SJCRH30 (cell line): ENCODE data around the gene UQCR11. TPM values are rescaled to one million over a fixed set of nuclear protein-coding genes. Genes with fewer than 3 reads are reported as not detected.

Experiments used
- DNase-seq, 2 experiments: peaks; one replicate each; pipeline ENCODE4 v3.0.0-alpha.2; 2015 to 2020
- H3K27ac ChIP-seq: fragments of 250-450 bp; sonication (Bioruptor Pico); 2 replicates; pipeline ENCODE4 v1.5.1; 2020; ENCODE audit warnings: mild to moderate bottlenecking, moderate library complexity
- H3K27me3 ChIP-seq: fragments of 250-450 bp; sonication (Bioruptor Pico); 2 replicates; pipeline ENCODE4 v1.5.1; 2020; ENCODE audit warnings: mild to moderate bottlenecking, moderate library complexity
- H3K36me3 ChIP-seq: fragments of 250-450 bp; sonication (Bioruptor Pico); 2 replicates; pipeline ENCODE4 v1.5.1; 2020; ENCODE audit warnings: mild to moderate bottlenecking, moderate library complexity
- H3K4me1 ChIP-seq: fragments of 250-450 bp; sonication (Bioruptor Pico); 2 replicates; pipeline ENCODE4 v1.5.1; 2020; ENCODE audit warnings: mild to moderate bottlenecking, moderate library complexity
- H3K4me3 ChIP-seq: fragments of 250-450 bp; sonication (Bioruptor Pico); 2 replicates; pipeline ENCODE4 v1.5.1; 2020; ENCODE audit warnings: mild to moderate bottlenecking, moderate library complexity
- H3K9me3 ChIP-seq: fragments of 250-450 bp; sonication (Bioruptor Pico); replicated peaks from 2 replicates; pipeline ENCODE4 v1.5.1; 2020; ENCODE audit warnings: mild to moderate bottlenecking, moderate library complexity
- total RNA-seq: library from RNA; depleted of rRNA; stranded (reverse); fragments of >200 nt; shearing (Covaris generic); gene quantifications from 2 replicates; pipeline ENCODE4 v1.2.3, GENCODE V29; 2014

Gene UQCR11
- total RNA-seq, 1 experiment from 2014 or later: 95.0 TPM

DNA sequence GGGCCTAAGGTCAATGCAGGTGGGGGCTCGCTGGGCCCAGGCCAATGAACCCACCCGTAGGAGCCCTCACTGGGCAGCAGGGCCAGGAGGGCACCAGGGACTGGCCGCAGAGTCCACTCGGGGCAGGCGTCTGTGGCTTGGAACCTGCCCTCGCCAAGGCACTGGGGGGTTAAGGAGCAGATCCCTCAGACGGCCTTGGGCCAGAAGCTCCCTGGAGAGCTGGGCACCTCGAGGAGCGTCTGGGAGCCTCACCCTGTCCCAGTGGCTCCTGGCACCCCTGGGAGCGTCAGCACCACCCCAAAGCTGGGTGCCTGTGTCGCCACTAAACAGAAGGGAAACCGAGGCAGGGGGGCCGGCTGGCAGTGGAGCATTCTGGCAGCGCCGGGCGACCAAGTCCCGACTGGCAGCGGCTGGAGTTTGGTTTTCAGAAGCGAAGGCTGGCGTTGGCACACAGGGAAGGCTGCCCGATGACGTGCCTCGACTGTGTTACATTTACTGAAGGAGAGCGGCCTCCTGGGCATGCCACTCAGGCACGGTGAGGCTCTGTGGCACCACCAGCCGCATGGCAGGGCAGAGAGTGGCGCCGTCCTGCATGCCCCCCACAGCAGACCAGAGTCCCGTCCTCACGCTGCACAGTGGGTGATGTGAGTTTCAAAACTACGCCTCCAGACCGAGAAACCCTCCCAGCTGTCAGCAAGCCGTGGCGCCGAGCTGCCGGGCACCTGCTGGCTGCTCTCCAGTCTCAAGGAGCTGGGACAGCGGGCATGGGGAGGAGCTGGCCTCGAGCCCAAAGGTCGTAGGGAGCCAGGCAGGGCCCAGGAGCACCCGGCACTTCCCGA is 28.0 kb downstream of the UQCR11 start:
- Histone ChIP-seq H3K27me3 (no peaks in the 10 kb centered on the region), H3K27ac (no peak overlapping the region), H3K9me3 (no peaks in the 10 kb centered on the region), H3K4me1 (no peaks in the 10 kb centered on the region), H3K36me3 (peaks cover 35% of the 10 kb centered on the region), H3K4me3 (no peak overlapping the region)
- no peak for DNase-seq

DNA sequence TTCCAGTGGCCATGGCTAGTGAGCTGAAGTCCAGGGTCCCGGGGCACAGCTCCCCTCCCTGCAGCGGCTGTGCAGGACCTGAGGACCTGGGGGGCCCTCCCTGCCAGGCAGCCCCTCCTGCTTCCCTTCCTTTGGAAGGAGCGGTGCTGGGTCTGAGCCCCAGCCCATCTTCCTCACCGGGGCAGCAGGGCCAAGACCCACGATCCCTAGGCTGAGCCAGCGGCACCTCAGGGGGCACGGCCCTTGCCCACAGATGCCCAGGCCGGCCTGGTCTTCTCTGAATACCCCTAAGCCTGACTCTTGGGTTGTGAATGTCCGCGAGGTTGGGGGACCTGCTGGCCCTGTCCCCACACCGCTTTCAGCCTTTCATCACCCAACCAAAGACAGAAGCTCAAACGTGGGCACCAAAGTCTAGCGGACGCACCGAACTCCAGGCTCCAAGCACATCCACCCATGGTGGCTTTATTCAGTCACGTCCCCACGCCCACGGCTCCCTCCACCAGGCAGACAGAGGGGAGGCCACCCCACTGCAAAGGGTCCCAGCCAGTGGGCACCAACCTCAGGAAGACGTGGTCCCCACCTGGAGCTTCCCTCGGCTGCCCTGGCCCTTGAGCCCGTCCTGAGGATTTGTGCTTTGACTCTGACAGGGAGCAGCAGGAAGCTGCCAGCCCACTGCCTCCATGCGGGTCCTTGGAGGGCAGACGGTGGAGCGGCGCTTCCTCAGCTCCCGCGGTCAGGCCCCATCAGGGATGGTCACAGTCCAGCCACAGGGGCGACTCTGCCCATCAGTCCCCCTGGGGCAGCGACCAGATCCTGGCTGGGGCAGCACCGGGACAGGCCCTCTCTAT is 28.8 kb downstream of the UQCR11 start:
- Histone ChIP-seq H3K4me3 (no peak overlapping the region), H3K27ac (no peak overlapping the region), H3K4me1 (no peaks in the 10 kb centered on the region), H3K27me3 (no peaks in the 10 kb centered on the region), H3K36me3 (peaks cover 31% of the 10 kb centered on the region), H3K9me3 (no peaks in the 10 kb centered on the region)
- DNase-seq: no peak

DNA sequence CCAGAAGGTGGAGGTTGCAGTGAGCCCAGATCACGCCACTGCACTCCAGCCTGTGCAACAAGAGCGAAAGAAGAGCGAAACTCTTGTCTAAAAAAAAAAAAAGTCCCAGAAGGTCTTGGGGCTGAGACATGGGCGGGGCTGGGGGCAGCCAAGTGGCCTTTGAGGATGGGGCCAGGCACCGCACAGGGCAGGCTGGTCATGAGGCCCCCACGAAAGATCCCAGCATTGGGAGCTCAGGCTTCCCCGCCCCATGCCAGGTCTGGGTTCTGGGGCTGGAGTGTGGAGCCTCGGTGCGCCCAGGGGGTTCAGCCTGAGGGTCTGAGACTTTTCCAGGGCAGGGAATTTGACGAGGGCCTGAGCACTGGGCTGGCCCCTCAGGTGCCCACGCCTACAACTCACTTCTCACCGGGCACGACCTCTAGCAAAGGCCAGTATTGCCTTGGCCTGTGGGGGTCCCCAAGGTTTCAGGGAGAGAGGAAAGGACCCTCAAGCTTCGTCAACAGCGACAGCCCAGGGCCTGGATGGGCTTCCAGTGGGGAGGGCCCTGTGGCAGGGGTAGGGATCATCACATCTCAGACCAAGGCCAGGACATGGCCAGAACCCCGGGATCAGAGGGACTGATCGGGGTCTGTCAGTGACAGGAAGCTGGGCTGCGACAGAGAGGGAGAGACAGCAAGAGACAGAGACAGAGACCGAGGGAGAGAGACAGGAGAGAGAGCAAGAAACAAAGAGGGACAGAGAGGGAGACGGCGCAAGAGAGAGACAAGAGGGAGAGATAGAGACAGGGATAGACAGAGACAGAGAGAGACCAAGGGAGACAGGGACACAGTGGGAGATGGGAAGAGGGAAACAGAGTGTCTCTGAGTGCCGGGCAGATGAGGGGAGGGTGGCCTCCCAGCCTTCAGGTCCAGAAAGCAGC is 29.7 kb downstream of the UQCR11 start:
- H3K4me1 ChIP-seq: no peaks in the 10 kb centered on the region
- DNase-seq: no peak
- no peaks in the 10 kb centered on the region for H3K27me3 ChIP-seq
- H3K36me3 ChIP-seq: peaks cover 22% of the 10 kb centered on the region
- H3K4me3 ChIP-seq: no peak overlapping the region
- H3K9me3 ChIP-seq: no peaks in the 10 kb centered on the region
- no peak overlapping the region for H3K27ac ChIP-seq

GRCh38 chr19:1574354-1575136 is 30.7 kb downstream of the UQCR11 start:
- H3K36me3 ChIP-seq: peaks cover 12% of the 10 kb centered on the region
- no peaks in the 10 kb centered on the region for H3K4me1 ChIP-seq
- H3K9me3 ChIP-seq: no peaks in the 10 kb centered on the region
- no peaks in the 10 kb centered on the region for H3K27me3 ChIP-seq
- H3K4me3 ChIP-seq: no peak overlapping the region
- H3K27ac ChIP-seq: no peak overlapping the region
- DNase-seq: no peak

DNA sequence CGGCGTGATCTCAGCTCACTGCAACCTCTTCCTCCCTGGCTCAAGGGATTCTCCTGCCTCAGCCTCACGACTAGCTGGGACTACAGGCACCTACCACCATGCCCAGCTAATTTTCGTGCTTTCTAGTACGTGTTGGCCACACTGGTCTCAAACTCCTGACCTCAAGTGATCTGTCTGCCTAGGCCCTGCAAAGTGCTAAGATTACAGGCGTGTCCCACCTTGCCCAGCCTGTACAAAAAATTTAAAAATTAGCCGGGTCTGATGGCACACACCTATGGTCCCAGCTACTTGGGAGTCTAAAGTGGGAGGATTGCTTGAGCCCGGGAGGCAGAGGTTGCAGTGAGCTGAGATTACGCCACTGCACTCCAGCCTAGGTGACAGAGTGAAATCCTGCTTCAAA is 32.5 kb downstream of the UQCR11 start:
- Histone ChIP-seq H3K4me3 (no peak overlapping the region), H3K4me1 (peaks cover 3% of the 10 kb centered on the region), H3K27me3 (no peaks in the 10 kb centered on the region), H3K9me3 (no peaks in the 10 kb centered on the region), H3K36me3 (peaks cover 12% of the 10 kb centered on the region; the same call in 1 of the 2 replicates), H3K27ac (no peak overlapping the region)
- no peak for DNase-seq

DNA sequence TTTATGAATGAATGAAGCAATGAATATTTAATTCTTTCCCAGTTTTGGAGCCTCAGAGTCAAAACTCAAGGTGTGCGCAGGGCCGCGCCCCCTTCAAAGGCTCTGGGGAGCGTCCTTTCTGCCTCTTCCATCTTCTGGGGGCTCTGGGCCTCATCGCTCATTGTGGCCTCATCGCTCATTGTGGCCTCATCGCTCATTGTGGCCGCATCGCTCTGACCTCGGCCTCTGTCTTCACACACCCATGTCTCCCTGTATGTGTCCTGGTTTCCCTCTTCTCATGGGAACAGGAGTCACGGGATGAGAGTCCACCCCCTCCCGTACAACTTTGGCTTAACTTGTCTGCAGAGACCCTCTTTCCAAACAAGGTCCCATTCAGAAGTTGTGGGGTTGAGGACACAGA is 33.9 kb downstream of the UQCR11 start:
- Histone ChIP-seq H3K27ac (no peak overlapping the region), H3K9me3 (no peaks in the 10 kb centered on the region), H3K4me3 (no peak overlapping the region), H3K4me1 (peaks cover 3% of the 10 kb centered on the region), H3K27me3 (no peaks in the 10 kb centered on the region), H3K36me3 (no peaks in the 10 kb centered on the region)
- DNase-seq: no peak

- Histone ChIP-seq H3K27ac (no peak overlapping the region), H3K36me3 (no peaks in the 10 kb centered on the region), H3K4me1 (peaks cover 3% of the 10 kb centered on the region), H3K4me3 (no peak overlapping the region), H3K27me3 (no peaks in the 10 kb centered on the region), H3K9me3 (no peaks in the 10 kb centered on the region)
- no peak for DNase-seq
These were observed 34.4 kb downstream of the UQCR11 start for GRCh38 chr19:1570836-1571235.

GRCh38 chr19:1569997-1570396 is 35.3 kb downstream of the UQCR11 start:
- peaks cover 3% of the 10 kb centered on the region for H3K4me1 ChIP-seq
- H3K27me3 ChIP-seq: no peaks in the 10 kb centered on the region
- H3K4me3 ChIP-seq: no peak overlapping the region
- no peak for DNase-seq
- H3K27ac ChIP-seq: no peak overlapping the region
- H3K9me3 ChIP-seq: no peaks in the 10 kb centered on the region
- H3K36me3 ChIP-seq: 0 out of 2 replicates have a peak, but pooled peaks cover 3% of the 10 kb centered on the region

DNA sequence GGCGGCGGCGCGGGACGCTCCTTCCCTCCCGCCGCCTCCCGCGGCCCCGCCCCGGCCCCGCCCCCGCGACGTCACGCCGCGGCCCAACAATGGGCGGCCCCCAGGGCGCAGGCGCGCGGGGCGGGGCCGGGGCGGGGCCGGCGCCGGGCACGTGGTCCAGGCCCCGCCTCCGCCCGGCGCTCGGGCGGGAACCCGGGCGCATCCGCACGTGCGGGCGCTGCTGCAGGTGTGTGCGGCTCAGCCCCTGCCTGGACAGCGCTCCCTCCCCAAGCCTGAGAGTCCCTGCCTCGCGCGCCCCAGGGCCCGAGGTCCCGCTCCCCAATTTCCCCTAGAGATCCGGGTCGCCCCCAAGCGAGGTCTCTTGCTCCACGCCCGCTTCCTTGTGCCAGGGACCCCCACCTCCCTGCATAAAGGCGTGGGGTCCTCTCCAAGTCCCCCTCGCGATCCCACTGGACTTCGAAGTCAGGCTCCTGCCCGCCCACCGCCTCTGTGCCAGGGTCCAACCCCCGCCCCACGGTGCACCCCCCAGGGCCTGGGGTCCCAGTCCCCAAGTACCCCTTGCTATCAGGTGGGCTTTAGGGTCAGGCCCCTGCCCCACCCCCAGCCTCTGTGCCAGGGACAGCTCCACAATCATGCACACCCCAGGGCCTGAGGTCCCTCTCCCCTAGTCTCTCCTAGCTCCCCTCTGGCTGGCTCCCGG is 36.8 kb downstream of the UQCR11 start, which contains the start of gene MEX3D:
Gene MEX3D, minus strand, starts transcription at position 6 of the 700 bp plus-strand sequence. CDS start 267 bp downstream, outside the sequence.
- no peaks in the 10 kb centered on the region for H3K27me3 ChIP-seq
- H3K9me3 ChIP-seq: no peaks in the 10 kb centered on the region
- peak within 1 kb of the TSS; percentile 86 for H3K4me3 ChIP-seq
- peaks cover 3% of the 10 kb centered on the region for H3K4me1 ChIP-seq
- H3K36me3 ChIP-seq: 0 out of 2 replicates have a peak, but pooled peaks cover 5% of the 10 kb centered on the region
- peak within 1 kb of the TSS; percentile 88; the same call in 1 of the 2 replicates for H3K27ac ChIP-seq
- peak; percentile 67 to 82 for DNase-seq

- H3K4me1 ChIP-seq: peaks cover 3% of the 10 kb centered on the region
- no peaks in the 10 kb centered on the region for H3K27me3 ChIP-seq
- H3K9me3 ChIP-seq: no peaks in the 10 kb centered on the region
- no peak overlapping the region for H3K27ac ChIP-seq
- DNase-seq: no peak
- H3K4me3 ChIP-seq: no peak overlapping the region
- 0 out of 2 replicates have a peak, but pooled peaks cover 5% of the 10 kb centered on the region for H3K36me3 ChIP-seq
These were observed 37.4 kb downstream of the UQCR11 start for GRCh38 chr19:1567848-1568227.

DNA sequence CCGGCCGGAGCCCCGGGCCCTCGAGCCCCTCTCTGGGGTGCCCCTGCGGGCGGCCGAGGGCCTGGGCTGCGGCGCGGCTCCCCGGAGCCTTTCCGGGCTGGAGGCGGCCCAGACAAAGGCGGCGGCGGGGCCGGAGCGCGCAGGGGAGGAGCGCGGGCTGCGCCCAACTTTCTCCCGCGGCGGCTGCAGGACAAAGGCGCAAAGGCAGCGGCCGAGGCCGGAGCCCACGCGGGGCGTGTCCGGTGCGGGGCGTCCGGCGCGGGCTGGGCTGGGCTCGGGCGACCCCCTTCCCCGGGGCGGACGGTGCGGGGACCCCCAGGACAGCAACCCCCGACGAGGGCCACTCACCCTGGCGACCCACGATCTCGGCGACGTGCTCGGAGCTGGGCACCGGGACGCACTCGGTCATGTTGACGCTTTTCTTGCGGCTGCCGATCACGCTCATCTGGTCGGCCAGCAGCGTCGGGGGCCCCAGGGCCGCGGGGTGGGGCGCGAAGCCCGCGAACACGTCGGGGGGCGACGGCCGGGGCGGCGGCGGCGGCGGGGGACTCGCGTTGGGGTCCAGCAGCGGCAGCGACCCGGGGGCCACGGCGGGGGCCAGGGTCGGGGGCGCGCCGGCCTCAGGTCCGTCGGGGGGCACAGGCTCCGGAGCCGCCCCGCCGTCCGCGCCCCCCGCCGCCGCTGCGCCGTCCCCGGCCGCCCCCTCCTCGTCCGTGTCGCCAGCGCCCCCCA is 38.0 kb downstream of the UQCR11 start:
- Histone ChIP-seq H3K4me3 (peak overlapping the region; percentile 86), H3K36me3 (peaks cover 9% of the 10 kb centered on the region; the same call in 1 of the 2 replicates), H3K27me3 (no peaks in the 10 kb centered on the region), H3K9me3 (no peaks in the 10 kb centered on the region), H3K27ac (peak overlapping the region; percentile 88; the same call in 1 of the 2 replicates), H3K4me1 (peaks cover 3% of the 10 kb centered on the region)
- no peak for DNase-seq

- H3K9me3 ChIP-seq: no peaks in the 10 kb centered on the region
- peaks cover 3% of the 10 kb centered on the region for H3K4me1 ChIP-seq
- no peaks in the 10 kb centered on the region for H3K27me3 ChIP-seq
- peak; percentile 81 to 82 for DNase-seq
- peak overlapping the region; percentile 86 for H3K4me3 ChIP-seq
- H3K36me3 ChIP-seq: peaks cover 10% of the 10 kb centered on the region; the same call in 1 of the 2 replicates
- peak overlapping the region; percentile 88 for H3K27ac ChIP-seq
These were observed 38.7 kb downstream of the UQCR11 start for GRCh38 chr19:1566392-1567115.
